Gastroesophageal sphincter (tissue), 4 donors: Measurements from ENCODE around the gene GPR179. TPM values are rescaled to one million over a fixed set of nuclear protein-coding genes. Genes with fewer than 3 reads are reported as not detected.
"Not testable (repeated sequence)": the region's sequence is repeated elsewhere in the genome, so short reads cannot be mapped to it uniquely, and the experiment has no call there.

Source experiments
- ATAC-seq: fragments of 150-250 bp; one replicate; pipeline ENCODE4 v1.9.1; 2016; ENCODE audit warnings: mild to moderate bottlenecking, moderate library complexity
- H3K27ac ChIP-seq, 4 donors: fragments of 200-600 bp; sonication (generic) in 3 of 4; 1 replicate in 3 of 4; 2 replicates in 1 of 4; pipeline ENCODE4 v1.5.1; 2016 to 2019
- H3K27me3 ChIP-seq: fragments of 200-600 bp; sonication (generic); one replicate; pipeline ENCODE4 v1.5.1; 2019
- H3K36me3 ChIP-seq, 2 donors: fragments of 200-600 bp; sonication (generic); one replicate each; pipeline ENCODE4 v1.5.1; 2019; ENCODE audit warnings: control low read depth in 1 of 2
- H3K4me1 ChIP-seq, 3 donors: fragments of 200-600 bp; sonication (generic); 1 replicate in 2 of 3; 2 replicates in 1 of 3; pipeline ENCODE4 v1.5.1; 2016 to 2019; ENCODE audit warnings: control low read depth in 2 of 3
- H3K4me3 ChIP-seq, 2 donors: fragments of 200-600 bp; sonication (generic); one replicate each; pipeline ENCODE4 v1.5.1; 2019; ENCODE audit warnings: mild to moderate bottlenecking in 1 of 2, moderate library complexity in 1 of 2
- H3K9me3 ChIP-seq, 3 donors: fragments of 200-600 bp; sonication (generic); one replicate each; pipeline ENCODE4 v1.5.1; 2017 to 2019; ENCODE audit warnings: control low read depth in 2 of 3
- EP300 ChIP-seq: sonication (generic); formaldehyde crosslinking; IDR thresholded peaks from one replicate; pipeline ENCODE4 v1.6.1; 2017; ENCODE audit warnings: antibody characterized with exemption, mild to moderate bottlenecking
- POLR2A ChIP-seq, 2 donors: fragments of 450-650 bp; IDR thresholded peaks; one replicate each; pipeline ENCODE4 v1.6.1; 2017; ENCODE audit warnings: antibody characterized with exemption in 2 of 2, mild to moderate bottlenecking in 2 of 2, moderate library complexity in 1 of 2
- POLR2AphosphoS5 ChIP-seq: sonication (generic); formaldehyde crosslinking; IDR thresholded peaks from one replicate; pipeline ENCODE4 v1.6.1; 2017; ENCODE audit warnings: antibody characterized with exemption
- WGBS, 2 donors: methylation state at CpG; one replicate each; pipeline ENCODE4 v1.1.5; 2018; ENCODE audit warnings: low coverage in 1 of 2; 5-methylcytosine and 5-hydroxymethylcytosine counted together
- total RNA-seq, 4 donors: library from RNA; depleted of rRNA; stranded (reverse); fragments of >200 nt; gene quantifications; one replicate each; pipeline ENCODE4 v1.1.0, GENCODE V29; 2016
- TF ChIP-seq, protein P1 (sequence below), 4 experiments: fragments of 200-600 bp in 2 of 4; fragments of 450-650 bp in 2 of 4; sonication (generic) in 1 of 4; IDR thresholded peaks; one replicate each; pipeline ENCODE4 v1.5.1; 2017 to 2019; ENCODE audit warnings: antibody characterized with exemption in 4 of 4, mild to moderate bottlenecking in 2 of 4, moderate library complexity in 2 of 4

GPR179 gene
- total RNA-seq, 4 donors from 2014 or later: 0.08 to 0.13 TPM; not detected in 2

- H3K36me3 ChIP-seq: peaks cover 0 to 82% of the 10 kb centered on the region in 2 donors
- 67% methylated on average over 3 of the region's 3 CpGs; no CpG with 5 or more reads in 1 of the 2 donors for WGBS, 2 donors
- H3K27me3 ChIP-seq: no peaks in the 10 kb centered on the region
- no peak overlapping the region for H3K4me3 ChIP-seq
- no peaks in the 10 kb centered on the region for H3K4me1 ChIP-seq
- H3K9me3 ChIP-seq: no peaks in the 10 kb centered on the region
- no peak overlapping the region for H3K27ac ChIP-seq
- TF ChIP-seq EP300 (no peak), POLR2AphosphoS5 (no peak), POLR2A (IDR thresholded peaks at IDR 0.05) (no peak)
- TF ChIP-seq, protein P1, sequence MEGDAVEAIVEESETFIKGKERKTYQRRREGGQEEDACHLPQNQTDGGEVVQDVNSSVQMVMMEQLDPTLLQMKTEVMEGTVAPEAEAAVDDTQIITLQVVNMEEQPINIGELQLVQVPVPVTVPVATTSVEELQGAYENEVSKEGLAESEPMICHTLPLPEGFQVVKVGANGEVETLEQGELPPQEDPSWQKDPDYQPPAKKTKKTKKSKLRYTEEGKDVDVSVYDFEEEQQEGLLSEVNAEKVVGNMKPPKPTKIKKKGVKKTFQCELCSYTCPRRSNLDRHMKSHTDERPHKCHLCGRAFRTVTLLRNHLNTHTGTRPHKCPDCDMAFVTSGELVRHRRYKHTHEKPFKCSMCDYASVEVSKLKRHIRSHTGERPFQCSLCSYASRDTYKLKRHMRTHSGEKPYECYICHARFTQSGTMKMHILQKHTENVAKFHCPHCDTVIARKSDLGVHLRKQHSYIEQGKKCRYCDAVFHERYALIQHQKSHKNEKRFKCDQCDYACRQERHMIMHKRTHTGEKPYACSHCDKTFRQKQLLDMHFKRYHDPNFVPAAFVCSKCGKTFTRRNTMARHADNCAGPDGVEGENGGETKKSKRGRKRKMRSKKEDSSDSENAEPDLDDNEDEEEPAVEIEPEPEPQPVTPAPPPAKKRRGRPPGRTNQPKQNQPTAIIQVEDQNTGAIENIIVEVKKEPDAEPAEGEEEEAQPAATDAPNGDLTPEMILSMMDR (IDR thresholded peaks at IDR 0.05): no peak
- ATAC-seq: no peak
Measured at GRCh38 chr17:38315497-38315896, 28.3 kb downstream of the GPR179 start.

- WGBS, 2 donors: 1 to 5% methylated on average over 11 to 26 of the region's 48 CpGs
- H3K27me3 ChIP-seq, H3K4me1 ChIP-seq, H3K9me3 ChIP-seq: not testable (repeated sequence)
- Histone ChIP-seq H3K4me3 (peak within 1 kb of the TSS; percentile 54 to 68), H3K27ac (peak within 1 kb of the TSS in 3 of 4 donors; percentile 76 to 78 (median 78)), H3K36me3 (peaks cover 0 to 22% of the 10 kb centered on the region in 2 donors)
- peak; percentile 8 for TF ChIP-seq POLR2AphosphoS5
- peak; percentile 99 for ATAC-seq
Measured at GRCh38 chr17:38296834-38297517, 46.8 kb downstream of the GPR179 start, which contains the start of gene MRPL45. TSS of gene MRPL45 (plus strand) at chr17:38297168. CDS start at chr17:38297184, 16 bp downstream.

GRCh38 chr17:38295602-38296365 is 48.0 kb downstream of the GPR179 start:
- peak overlapping the region in 3 of 4 donors; percentile 1 to 78 (median 76) for H3K27ac ChIP-seq
- H3K36me3 ChIP-seq: peaks cover 0 to 12% of the 10 kb centered on the region in 2 donors
- 57 to 61% methylated on average over 6 to 9 of the region's 21 CpGs for WGBS, 2 donors
- ATAC-seq, H3K4me1 ChIP-seq, H3K4me3 ChIP-seq, H3K9me3 ChIP-seq, H3K27me3 ChIP-seq: not testable (repeated sequence)

GRCh38 chr17:38289760-38290159 is 54.0 kb downstream of the GPR179 start:
- ATAC-seq, H3K36me3 ChIP-seq, H3K27me3 ChIP-seq, H3K9me3 ChIP-seq, H3K27ac ChIP-seq, H3K4me3 ChIP-seq: not testable (repeated sequence)
- no CpG with 5 or more reads among the region's 1 CpG for WGBS, 2 donors
- peaks cover 0 to 11% (median 3%) of the 10 kb centered on the region in 3 donors for H3K4me1 ChIP-seq

GRCh38 chr17:38288217-38288827 is 55.4 kb downstream of the GPR179 start:
- TF ChIP-seq, protein P1 (IDR thresholded peaks at IDR 0.05): peak in 3 of 4 experiments; percentile 16 to 44 (median 34)
- H3K9me3 ChIP-seq, H3K27ac ChIP-seq, H3K36me3 ChIP-seq, ATAC-seq, H3K27me3 ChIP-seq, H3K4me3 ChIP-seq: not testable (repeated sequence)
- H3K4me1 ChIP-seq: peaks cover 0 to 11% (median 3%) of the 10 kb centered on the region in 3 donors
- 20 to 50% methylated on average over 3 to 4 of the region's 12 CpGs for WGBS, 2 donors

- H3K27ac ChIP-seq: peak overlapping the region in 3 of 4 donors; percentile 56 to 82 (median 63)
- peak; percentile 96 for ATAC-seq
- H3K4me1 ChIP-seq: peaks cover 0 to 11% (median 3%) of the 10 kb centered on the region in 3 donors
- WGBS, 2 donors: 19 to 25% methylated on average over 3 to 4 of the region's 11 CpGs
- H3K36me3 ChIP-seq, H3K9me3 ChIP-seq, H3K4me3 ChIP-seq, H3K27me3 ChIP-seq: not testable (repeated sequence)
- peak; percentile 51 for TF ChIP-seq POLR2AphosphoS5
Measured at GRCh38 chr17:38286501-38287091, 57.2 kb downstream of the GPR179 start.

DNA sequence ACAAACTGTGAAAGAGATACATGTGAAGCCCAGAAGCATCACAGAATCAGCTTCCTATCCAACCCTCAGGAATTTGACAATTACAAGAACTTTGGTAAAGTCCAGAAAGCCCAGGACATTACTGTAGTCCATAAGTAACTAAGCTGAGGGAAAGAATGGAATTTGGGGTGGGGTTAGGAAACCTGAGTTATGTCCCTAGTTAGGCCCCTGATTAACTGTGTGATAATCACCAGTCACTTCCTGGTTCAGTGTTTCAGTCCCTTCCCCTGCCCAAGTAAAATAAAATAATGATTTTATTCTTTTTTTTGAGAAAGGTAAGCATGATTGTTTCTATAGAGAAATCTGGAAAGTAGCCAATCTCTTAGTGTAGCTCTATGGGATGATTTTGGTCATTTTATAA is 57.8 kb downstream of the GPR179 start:
- H3K36me3 ChIP-seq, H3K4me3 ChIP-seq, H3K9me3 ChIP-seq, ATAC-seq, H3K27me3 ChIP-seq: not testable (repeated sequence)
- H3K27ac ChIP-seq: peak overlapping the region in 1 of 4 donors; percentile 63
- H3K4me1 ChIP-seq: peaks cover 0 to 11% (median 3%) of the 10 kb centered on the region in 3 donors
